ENCODE data around the gene MS4A1. TPM values are rescaled to one million over a fixed set of nuclear protein-coding genes. Genes with fewer than 3 reads are reported as not detected.

The MS4A1 gene
- total and polyA plus RNA-seq, 2 of the 8 experiments (the other 6 are each of a cell fraction or from before 2014, with no cell fraction given), result not detected

- H3K9ac ChIP-seq (replicated peaks in 1 of 4; ENCODE audit: extremely low read depth in 1 of 4, low read depth in 3 of 4, low read length in 3 of 4), result no peak overlapping the region
- no peak overlapping the region for H4K8ac ChIP-seq (ENCODE audit: extremely low read depth, insufficient read depth, low read length)
- no peak for TF ChIP-seq TAF7 (optimal IDR thresholded peaks at IDR 0.05; ENCODE audit: borderline replicate concordance, low read depth, low read length)
- TF ChIP-seq KDM4A (IDR thresholded peaks at IDR 0.05; ENCODE audit: low read depth, low read length, severe bottlenecking), result no peak
- no peak for TF ChIP-seq SIN3A (conservative IDR thresholded peaks at IDR 0.05 in 1 of 2, IDR thresholded peaks at IDR 0.05 in 1 of 2; ENCODE audit: low read depth in 1 of 2, low read length in 2 of 2)
- no peak for TF ChIP-seq GTF2F1 (IDR thresholded peaks at IDR 0.05; ENCODE audit: borderline replicate concordance, low read depth, low read length)
- TF ChIP-seq SRF (IDR thresholded peaks at IDR 0.05; ENCODE audit: low read depth, low read length), result no peak
- TF ChIP-seq KDM5A (IDR thresholded peaks at IDR 0.05; ENCODE audit: low read length), result no peak
- TF ChIP-seq SIX5 (IDR thresholded peaks at IDR 0.05; ENCODE audit: low read depth, low read length), result no peak
- no peak for TF ChIP-seq CHD2 (IDR thresholded peaks at IDR 0.05; ENCODE audit: low read length)
- TF ChIP-seq SIRT6 (IDR thresholded peaks at IDR 0.05; ENCODE audit: low read length), result no peak
- TF ChIP-seq USF2 (IDR thresholded peaks at IDR 0.05; ENCODE audit: low read length), result no peak
- no peak for TF ChIP-seq RAD21 (IDR thresholded peaks at IDR 0.05 in 1 of 2, conservative IDR thresholded peaks at IDR 0.05 in 1 of 2; ENCODE audit: low read depth in 2 of 2, low read length in 2 of 2)
Observed at GRCh38 chr11:60433401-60433800, 22.2 kb upstream of the MS4A1 start.

More at GRCh38 chr11:60433401-60433800, 22.2 kb upstream of the MS4A1 start:
- no peak overlapping the region for H3K18ac ChIP-seq (ENCODE audit: extremely low read depth, low read length)
- peaks cover 0 to 5% of the 10 kb centered on the region in 2 experiments; a peak in 1 of 4 replicates for H3K9me3 ChIP-seq (ENCODE audit: insufficient read depth in 2 of 2, low read depth in 1 of 2, low read length in 1 of 2)
- H4K20me1 ChIP-seq (replicated peaks in 1 of 2; ENCODE audit: control insufficient read depth in 1 of 2, insufficient read depth in 2 of 2, low read length in 2 of 2), result no peaks in the 10 kb centered on the region
- no peak overlapping the region for H2BK12ac ChIP-seq (ENCODE audit: low read depth, low read length)
- H2BK20ac ChIP-seq (ENCODE audit: low read length), result no peak overlapping the region
- H3K14ac ChIP-seq (ENCODE audit: insufficient read length), result no peak overlapping the region
- no peak overlapping the region for H3K56ac ChIP-seq (replicated peaks; ENCODE audit: insufficient read length, low read depth, low read length)
- H4K91ac ChIP-seq (replicated peaks; ENCODE audit: insufficient read length, low read length), result no peak overlapping the region
- H3K27ac ChIP-seq (ENCODE audit: low read depth, low read length), result no peak overlapping the region
- ChIA-PET CTCF (ENCODE audit: partially characterized antibody) (interaction anchor here (0.7 kb wide), 1 partner anchor 89 kb away, joined by 3 read pairs; no protein-coding TSS in a partner anchor), POLR2A (ENCODE audit: partially characterized antibody) (no interaction called here)
- no peak for DNase-seq (ENCODE audit: low read depth in 1 of 2, low spot score in 2 of 2)
- H2BK120ac ChIP-seq (replicated peaks; ENCODE audit: low read depth, low read length), result no peak overlapping the region
- H3K23me2 ChIP-seq (ENCODE audit: low read depth, low read length), result no peaks in the 10 kb centered on the region
- 89% methylated on average over 4 of the region's 4 CpGs; no CpG with 5 or more reads in 1 of the 2 experiments for WGBS, 2 experiments (ENCODE audit: extremely low coverage in 1 of 2, insufficient coverage in 1 of 2, insufficient read length in 1 of 2, insufficient replicate concordance in 2 of 2, low coverage in 1 of 2, low lambda C conversion rate in 2 of 2, missing lambda C conversion rate in 1 of 2)
- H3K23ac ChIP-seq (ENCODE audit: insufficient read length), result no peak overlapping the region
- H3K27me3 ChIP-seq (replicated peaks in 1 of 4; ENCODE audit: control insufficient read depth in 3 of 4, extremely low read depth in 1 of 4, insufficient read depth in 3 of 4, low read length in 3 of 4), result no peaks in the 10 kb centered on the region
- peaks cover 0 to 2% (median 0%) of the 10 kb centered on the region in 4 experiments; a peak in 1 of 7 replicates for H3K4me1 ChIP-seq (replicated peaks in 1 of 4; ENCODE audit: control insufficient read depth in 3 of 4, insufficient read depth in 4 of 4, low read length in 3 of 4)
- no peak overlapping the region for H2BK15ac ChIP-seq (ENCODE audit: low read length)
- no peak overlapping the region for H2AK5ac ChIP-seq (ENCODE audit: low read depth, low read length)
- H3K4me2 ChIP-seq (ENCODE audit: insufficient read depth in 1 of 2, low read depth in 2 of 2, low read length in 2 of 2), result no peak overlapping the region
- no peak overlapping the region for H2BK5ac ChIP-seq (ENCODE audit: low read depth, low read length)
- H2AFZ ChIP-seq (ENCODE audit: low read length), result no peak overlapping the region
- no peak overlapping the region for H3K4me3 ChIP-seq (ENCODE audit: extremely low read depth in 1 of 4, insufficient read depth in 2 of 4, low read depth in 3 of 4, low read length in 4 of 4)
- H4K5ac ChIP-seq (ENCODE audit: insufficient read length, low read depth, low read length), result no peak overlapping the region
- FAIRE-seq, result no peak
- H3K79me1 ChIP-seq (ENCODE audit: low read depth, low read length), result no peaks in the 10 kb centered on the region
- H3K4ac ChIP-seq (replicated peaks; ENCODE audit: insufficient read length, low read depth, low read length), result no peak overlapping the region
- H3K36me3 ChIP-seq (ENCODE audit: control insufficient read depth in 2 of 4, insufficient read depth in 4 of 4, low read length in 3 of 4), result no peaks in the 10 kb centered on the region
- H3K79me2 ChIP-seq (ENCODE audit: control insufficient read depth in 1 of 2, insufficient read depth in 2 of 2, low read length in 2 of 2), result no peaks in the 10 kb centered on the region

Measured in H1 (cell line).